Activated T-cell treated with anti-CD3 and anti-CD28 coated beads for 24 hours (primary cell): ENCODE data around the gene ARPC1A.
"Not testable (repeated sequence)": the region's sequence is repeated elsewhere in the genome, so short reads cannot be mapped to it uniquely, and the experiment has no call there.

Experiments
- DNase-seq: peaks from one replicate; pipeline ENCODE4 v3.0.0-alpha.2; 2020; ENCODE audit warnings: low read depth

The ARPC1A gene

GRCh38 chr7:99322659-99323058 lies 3.0 kb upstream of the ARPC1A start:
- not testable (repeated sequence) for DNase-seq

DNA sequence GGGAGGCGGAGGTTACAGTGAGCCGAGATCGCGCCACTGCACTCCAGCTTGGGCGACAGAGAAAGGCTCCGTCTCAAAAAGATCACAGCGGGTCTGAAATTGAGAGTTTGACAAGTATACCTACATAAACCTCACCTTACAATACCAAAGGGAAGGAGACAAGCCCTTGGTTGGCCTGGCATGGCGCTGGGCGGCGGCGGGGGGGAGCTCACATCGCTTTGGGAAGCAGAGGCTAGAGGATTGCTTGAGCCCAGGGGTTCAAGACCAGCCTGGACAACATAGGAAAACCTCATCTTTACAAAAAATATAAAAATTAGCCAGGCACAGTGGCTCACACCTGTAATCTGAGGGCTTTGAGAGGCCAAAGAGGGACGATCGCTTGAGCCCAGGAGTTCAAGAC lies 1.1 kb upstream of the ARPC1A start:
- no peak for DNase-seq

- DNase-seq = no peak
Observed at GRCh38 chr7:99325001-99325493, 651 bp upstream of the ARPC1A start.

DNA sequence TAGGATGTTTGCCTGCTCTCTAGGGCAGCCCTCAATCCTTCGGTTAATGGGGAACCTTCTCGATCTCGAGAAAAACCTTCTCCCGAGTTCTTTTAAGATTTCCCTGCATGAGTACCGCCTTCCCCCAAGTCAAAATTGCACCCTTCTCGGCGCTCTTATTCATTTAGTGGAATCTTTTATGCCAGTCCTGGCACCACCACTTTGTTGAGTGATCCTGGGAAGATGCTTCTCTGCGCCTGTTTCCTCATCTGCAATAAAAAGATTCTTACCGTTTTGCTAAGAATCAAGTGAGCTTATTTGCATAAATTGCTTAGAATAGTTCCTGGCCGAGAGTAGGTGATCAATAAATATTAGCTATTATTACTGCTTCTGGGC lies 697 bp downstream of the ARPC1A start:
- DNase-seq = no peak

GRCh38 chr7:99330314-99330961 lies 4.7 kb downstream of the ARPC1A start:
- not testable (repeated sequence) for DNase-seq

DNA sequence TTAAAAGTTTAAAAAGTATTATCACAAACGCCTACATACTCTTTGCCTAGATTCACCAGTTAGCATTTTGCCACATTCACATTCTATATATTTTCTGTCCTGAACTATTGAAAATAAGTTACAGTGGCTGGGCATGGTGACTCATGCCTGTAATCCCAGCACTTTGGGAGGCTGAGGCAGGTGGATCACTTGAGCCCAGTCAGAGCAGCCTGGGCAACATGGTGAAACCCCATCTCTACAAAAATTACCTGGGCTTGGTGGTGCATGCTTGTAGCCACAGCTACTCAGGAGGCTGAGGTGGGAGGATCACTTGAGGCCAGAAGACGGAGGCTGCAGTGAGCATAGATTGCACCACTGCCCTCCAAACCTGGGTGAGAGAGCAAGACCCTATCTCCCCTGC lies 5.3 kb downstream of the ARPC1A start:
- no peak for DNase-seq

- no peak for DNase-seq
Observed at GRCh38 chr7:99339595-99339994, 13.9 kb downstream of the ARPC1A start.

DNA sequence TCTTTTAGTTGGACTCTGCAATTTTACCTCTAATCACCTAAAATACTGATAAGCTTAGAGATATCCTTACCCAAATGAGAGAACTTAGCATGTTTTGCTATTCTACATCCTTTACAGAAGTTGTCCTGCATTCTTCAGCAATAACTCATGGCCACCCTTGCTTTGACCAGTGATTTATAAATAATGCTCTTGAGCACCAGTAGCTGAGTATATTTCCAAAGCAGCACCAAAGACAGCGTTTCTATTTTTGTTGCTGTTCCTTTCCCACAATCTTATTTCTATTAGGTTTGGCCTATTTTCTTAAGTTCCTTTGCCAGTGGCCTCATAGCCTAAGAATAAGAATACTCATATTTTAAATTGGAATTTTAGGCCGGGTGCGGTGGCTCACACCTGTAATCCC lies 15.0 kb downstream of the ARPC1A start:
- DNase-seq = no peak

DNA sequence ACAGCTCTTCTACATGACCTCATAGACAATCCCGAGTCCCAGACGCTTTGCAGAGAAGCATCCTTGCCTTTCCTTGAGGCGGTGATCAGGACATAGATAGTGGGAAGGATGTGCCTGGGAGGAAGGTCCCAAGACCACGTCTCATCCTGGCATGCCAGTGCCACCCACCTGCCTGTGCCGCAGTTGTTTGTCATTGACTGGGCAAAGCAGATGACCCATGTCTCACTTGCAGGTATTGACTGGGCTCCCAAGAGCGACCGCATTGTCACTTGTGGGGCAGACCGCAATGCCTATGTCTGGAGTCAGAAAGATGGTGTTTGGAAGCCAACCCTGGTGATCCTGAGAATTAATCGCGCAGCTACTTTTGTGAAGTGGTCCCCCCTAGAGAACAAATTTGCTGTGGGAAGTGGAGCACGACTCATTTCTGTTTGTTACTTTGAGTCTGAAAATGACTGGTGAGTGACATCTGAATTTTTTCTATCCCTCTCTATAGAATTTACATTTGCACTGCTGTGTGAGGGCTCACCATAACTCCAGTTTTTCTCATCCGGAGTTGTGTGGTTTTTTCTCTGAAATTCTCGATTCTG lies 18.5 kb downstream of the ARPC1A start:
- no peak for DNase-seq

DNA sequence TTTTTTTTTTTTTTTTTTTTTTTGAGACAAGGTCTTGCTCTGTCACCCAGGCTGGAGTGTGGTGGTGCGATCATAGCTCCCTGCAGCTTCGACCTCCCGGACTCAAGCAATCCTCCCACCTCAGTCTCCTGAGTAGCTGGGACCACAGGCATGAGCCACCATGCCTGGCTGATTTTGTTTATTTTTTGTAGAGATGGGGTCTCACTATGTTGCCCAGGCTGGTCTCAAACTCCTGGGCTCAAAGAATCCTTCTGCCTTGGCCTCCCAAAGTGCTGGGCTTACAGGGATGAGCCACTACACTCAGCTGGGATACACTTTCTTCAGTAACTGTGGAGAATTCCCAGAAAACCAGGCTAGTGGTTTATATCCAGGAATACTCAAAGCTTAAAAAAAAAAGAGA lies 24.9 kb downstream of the ARPC1A start:
- not testable (repeated sequence) for DNase-seq

DNA sequence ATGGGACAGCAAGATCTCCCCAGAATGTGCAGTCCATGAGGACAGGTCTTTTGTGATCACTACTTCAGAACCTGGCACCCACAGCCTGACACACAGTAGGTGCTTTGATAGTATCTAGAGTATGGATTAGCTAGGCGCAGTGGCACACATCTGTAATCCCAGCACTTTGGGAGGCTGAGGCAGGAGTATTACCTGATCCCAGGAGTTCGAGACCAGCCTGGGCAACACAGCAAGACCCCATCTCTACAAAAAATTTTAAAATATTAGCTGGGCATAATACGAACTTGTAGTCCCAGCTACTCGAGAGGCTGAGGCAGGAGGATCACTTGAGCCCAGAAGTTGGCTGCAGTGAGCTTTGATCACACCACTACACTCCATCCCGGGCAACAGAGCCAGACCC lies 26.5 kb downstream of the ARPC1A start:
- no peak for DNase-seq

DNA sequence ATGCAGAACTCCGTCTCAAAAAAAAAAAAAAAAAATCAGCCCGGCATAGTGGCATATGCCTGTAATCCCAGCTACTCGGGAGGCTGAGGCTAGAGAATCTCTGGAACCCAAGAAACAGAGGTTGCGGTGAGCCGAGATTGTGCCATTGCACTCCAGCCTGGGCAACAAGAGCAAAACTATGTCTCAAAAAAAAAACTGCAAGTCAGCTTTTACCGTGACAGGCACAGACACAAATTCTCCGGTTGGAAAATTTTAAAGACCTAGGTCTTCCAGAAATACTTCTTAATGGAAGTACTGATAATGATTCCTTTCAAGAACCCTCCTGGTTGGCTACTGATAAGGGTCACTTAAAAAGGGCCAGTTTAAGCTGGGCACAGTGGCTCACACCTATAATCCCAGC lies 29.4 kb downstream of the ARPC1A start:
- DNase-seq = no peak

DNA sequence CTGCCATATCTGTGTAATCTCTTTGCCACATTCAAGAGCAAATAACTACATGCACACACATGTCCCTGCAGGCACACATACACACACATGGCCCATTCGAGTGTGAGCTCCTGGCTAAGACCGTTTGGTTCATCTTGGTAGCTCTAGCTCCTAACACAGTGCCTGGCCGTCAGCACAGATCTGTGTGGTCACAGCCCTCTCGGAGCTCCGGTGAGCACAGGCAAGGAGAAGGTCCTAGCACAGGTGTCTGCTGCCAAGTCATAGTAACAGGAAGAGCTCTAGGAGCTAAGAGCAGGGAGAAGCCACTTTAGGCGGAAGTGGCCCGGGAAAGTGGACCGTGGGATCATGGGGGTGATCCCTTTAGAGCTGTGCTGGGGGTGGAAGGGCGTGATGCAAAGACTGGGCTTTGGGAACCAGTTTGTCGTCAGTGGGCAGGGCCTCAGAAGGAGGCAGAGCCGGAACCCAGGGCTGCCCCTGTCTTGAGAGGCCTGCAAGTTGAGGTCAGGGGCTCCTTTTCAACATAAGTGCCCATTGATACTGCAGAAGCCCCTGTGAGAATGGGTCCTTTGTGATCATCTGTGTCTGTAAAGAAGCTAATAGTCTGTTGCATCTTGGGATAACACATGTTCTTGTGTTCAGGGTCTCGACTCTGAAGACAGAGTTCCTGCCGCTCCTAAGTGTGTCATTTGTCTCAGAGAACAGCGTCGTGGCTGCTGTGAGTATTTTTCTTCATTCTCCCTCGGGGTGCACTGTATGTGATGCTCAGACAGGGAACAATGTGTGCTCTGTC lies 32.2 kb downstream of the ARPC1A start:
- no peak for DNase-seq

DNA sequence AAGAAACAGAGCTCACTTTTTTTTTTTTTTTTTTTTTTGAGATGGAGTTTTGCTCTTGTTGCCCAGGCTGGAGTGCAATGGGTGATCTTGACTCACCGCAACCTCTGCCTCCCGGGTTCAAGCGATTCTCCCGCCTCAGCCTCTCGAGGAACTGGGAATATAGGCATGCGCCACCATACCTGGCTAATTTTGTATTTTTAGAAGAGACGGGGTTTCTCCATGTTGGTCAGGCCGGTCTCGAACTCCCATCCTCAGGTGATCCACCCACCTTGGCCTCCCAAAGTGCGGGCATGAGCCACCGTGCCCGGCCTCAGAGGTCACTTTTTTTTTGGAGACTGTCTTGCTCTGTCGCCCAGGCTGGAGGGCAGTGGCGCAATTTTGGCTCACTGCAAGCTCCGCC lies 32.8 kb downstream of the ARPC1A start:
- DNase-seq = not testable (repeated sequence)

DNA sequence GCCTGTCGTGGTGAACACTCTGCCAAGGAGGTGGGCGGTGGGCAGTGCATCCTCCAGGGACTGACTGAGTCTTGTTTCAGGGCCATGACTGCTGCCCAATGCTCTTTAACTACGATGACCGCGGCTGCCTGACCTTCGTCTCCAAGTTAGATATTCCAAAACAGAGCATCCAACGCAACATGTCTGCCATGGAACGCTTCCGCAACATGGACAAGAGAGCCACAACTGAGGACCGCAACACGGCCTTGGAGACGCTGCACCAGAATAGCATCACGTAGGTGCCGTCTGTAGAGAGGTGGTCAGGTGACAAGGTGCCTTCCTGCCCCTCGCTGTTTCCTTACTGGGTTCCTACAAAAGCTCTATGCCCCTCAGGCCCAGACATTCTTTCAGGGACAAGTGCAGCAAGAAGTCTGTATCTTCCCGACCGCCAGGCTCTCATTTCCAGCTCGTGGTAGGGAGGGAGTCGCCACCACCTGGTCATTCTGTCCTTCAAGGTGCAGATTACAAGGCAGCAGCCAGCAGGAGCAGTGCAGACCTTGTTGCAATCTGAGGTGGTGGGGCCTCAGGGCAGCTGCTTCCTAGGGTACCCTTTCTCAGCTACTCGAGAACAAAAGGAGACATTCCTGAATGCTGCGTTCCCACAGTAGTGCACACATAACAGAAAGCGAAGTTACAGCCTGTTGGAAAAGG lies 33.9 kb downstream of the ARPC1A start:
- DNase-seq = no peak

DNA sequence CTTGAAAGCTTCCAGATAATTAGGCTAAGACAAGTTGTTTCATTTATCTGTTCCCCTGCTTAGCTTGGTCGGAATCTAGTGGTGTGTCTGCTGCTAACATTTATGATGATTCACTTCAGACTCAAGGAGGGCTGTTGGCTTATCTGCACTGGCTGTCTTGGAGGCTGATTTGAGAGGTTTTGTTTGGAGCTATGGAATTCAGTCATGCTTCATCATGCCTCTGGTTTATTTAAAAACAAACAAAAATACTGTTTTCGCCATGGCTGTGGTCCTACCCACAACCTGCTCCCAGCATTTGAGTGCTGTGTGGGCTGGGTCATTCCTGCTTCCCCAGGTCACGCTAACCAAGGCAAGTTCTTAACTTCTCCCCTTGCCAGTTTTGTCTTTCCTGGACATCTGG lies 37.1 kb downstream of the ARPC1A start:
- no peak for DNase-seq

DNA sequence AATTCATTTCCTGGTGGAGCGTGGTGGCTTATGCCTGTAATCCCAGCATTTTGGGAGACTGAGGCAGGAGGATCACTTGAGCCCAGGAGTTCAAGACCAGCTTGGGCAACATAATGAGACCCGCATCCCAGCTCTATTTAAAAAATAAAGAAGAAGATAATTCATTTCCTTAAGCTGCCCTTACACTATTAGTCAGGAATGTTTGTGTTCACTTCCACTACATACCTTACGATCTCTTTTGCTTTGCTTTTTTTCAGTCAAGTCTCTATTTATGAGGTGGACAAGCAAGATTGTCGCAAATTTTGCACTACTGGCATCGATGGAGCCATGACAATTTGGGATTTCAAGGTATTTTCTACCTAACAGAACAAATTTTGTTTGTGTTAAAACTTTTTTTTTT lies 37.6 kb downstream of the ARPC1A start:
- no peak for DNase-seq

DNA sequence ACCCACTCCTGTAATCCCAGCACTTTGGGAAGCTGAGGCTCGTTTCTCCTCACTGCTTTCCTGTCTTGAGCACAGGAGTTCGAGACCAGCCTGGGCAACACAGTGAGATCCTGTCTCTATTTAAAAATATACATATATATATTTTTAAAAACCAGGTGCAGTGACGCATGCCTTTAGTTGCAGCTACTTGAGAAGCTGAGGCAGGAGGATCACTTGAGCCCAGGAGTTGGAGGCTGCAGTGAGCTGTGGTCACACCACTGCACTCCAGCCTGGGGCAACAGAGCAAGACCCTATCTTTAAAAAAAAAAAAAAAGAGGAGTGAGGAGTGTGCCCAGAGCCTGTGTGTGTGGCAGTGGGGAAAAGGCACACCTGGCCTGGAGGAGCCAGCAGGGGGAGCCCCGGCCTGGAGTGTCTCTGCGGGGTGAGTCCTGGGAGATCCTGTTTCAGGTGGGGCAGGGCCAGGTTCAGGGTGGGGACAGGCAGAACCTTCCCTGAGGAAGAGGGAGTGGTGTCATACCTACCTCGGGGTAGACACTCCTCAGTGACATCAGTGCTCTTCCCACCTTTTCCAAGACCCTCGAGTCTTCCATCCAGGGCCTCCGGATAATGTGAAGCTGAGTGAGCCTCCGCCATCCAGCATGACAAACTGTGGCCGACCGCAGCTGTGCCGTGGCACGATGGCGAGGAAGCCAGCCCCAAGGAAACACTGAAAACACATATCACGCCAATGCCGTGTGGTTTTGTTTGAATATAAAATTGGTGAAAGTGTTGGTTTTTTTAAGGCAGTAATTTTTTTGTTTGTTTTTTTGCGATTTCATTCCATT lies 39.8 kb downstream of the ARPC1A start:
- DNase-seq = peak; percentile 45

- no peak for DNase-seq
Observed at GRCh38 chr7:99366646-99367045, 40.9 kb downstream of the ARPC1A start.

DNA sequence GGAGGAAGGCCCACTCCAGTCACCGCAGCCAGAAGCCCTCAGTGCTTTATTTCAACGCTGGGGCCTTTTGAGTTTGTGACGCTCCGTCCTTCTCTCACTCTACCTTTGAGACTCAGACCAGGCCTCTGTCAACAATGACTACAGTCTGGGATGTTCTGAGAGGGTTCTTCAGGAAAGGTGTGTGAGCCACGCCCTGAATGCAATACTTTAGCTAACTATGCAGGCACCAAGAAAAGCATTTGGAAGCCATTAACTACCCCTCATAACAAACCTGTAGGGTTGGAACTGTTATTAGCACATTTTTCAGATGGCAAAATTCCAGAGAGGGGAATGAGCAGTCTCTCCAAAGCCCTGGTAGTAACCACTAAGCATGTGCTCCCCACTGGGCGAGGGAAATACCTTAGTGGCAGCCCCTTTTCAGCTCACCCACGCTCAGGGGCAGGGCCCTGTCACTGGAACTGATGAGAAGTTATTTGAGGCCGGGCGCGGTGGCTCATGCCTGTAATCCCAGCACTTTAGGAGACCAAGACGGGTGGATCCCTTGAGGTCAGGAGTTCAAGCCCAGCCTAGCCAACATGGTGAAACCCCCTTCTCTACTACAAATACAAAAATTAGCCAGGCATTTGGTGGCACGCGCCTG lies 43.2 kb downstream of the ARPC1A start:
- DNase-seq = no peak

- no peak for DNase-seq
Observed at GRCh38 chr7:99369767-99370391, 44.2 kb downstream of the ARPC1A start.
